NCI-H446 (cell line): Measurements from ENCODE around the gene CACNA2D3.
A peak's percentile ranks its signal among the peaks of the same experiment; 100 is the strongest.

ENCODE experiments used
- DNase-seq, 2 experiments: peaks; one replicate each; lab custom pipeline; 2025; lab: John Stamatoyannopoulos, UW

CACNA2D3 gene

DNA sequence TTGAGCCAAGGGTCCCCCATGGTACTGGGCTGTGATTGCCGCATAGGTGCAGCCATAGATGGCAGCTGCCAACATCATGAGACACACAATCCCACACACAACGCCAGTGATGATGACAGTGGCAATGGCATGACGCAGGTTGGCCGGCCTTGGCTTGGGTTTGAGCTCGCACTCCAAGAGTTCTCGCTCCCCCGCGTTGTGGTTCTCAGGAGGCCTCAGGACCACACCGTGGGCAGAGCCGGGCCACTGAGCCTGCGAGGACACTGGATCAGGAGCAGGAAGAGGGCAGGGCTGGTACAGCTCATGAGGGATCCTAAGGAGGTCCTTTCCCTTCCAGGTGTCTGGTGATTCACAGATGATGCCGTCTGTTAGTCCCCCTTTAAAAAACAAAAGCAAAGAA, 796.2 kb downstream of the CACNA2D3 start:
- DNase-seq = no peak

DNA sequence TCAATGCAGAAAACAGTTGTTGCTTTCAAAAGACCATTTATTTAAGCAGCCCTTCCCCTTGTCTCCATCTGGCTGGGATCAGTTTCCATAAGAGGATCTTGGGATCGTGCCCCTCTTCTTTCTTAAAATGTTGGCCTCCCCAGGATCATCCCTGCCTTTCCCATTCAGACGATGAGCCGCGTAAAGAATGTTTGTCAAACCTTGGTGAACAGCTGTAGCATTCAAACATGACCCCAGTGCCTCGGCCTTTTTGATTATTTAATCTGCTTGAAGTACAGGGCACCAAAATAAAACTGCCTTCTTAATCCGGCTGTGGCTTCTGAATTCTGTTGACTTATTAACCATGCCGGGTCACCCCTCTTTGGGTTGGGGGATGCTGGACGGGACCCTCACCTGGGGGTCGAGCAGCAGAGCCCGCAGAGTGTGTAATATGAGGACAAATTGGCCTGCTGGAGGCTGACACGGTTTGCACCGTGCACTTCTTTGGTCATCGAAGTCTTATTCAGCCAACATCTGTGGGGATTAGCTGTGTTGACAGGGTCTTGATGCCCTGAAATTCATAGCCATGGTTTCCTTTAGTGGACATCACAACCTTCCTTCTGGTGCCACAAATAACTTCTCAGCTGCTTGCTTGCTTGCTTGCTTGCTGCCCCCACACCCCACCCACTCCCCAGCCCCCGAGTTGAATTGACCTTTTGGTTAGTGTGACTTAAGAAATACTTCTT, 805.9 kb downstream of the CACNA2D3 start, which contains the start of gene LRTM1:
Gene LRTM1, minus strand, starts transcription at position 14 of the 725 bp plus-strand sequence. CDS start 148 bp downstream, outside the sequence.
- no peak for DNase-seq

DNA sequence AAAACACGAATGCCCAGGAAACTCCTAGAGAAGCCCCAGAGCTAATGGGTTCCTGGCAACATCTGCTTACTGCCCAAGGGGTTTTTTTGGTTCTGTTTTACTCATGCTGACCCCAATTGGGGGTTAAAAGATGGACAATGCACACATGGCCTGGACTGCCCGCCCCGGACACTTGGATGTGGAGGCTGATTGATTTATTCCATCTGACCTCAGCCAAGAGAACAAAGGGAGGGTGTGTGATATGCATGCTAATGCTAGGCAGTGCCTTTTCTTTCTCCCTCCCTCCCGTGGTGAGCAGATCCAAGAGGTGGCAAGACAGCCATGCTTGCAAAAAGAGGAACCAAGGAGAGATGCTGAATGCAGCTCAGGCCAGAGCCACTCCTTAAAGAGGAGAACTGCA, 808.8 kb downstream of the CACNA2D3 start:
- DNase-seq = no peak

DNA sequence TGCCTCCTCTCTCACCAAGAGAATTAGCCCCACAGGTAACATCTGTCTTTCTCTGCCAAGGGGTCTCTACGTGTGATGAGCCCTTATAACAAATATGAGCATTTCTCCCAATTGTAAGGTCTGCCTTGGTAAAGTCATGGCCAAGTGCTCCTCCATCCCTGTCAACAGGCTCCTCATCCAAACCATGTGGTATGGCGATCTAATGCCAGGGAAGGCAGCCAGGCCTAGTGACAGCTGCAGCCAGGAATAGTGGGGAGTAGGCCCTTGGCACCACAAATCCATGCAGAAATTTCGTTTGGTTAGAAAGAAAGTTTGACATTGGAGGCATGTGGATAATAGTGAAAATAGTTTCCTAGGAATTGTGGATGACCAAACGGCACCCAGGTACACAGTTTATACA, 810.3 kb downstream of the CACNA2D3 start:
- DNase-seq = peak in 1 of 2 experiments; percentile 0

GRCh38 chr3:54935869-54936268, 813.5 kb downstream of the CACNA2D3 start:
- DNase-seq = no peak

DNA sequence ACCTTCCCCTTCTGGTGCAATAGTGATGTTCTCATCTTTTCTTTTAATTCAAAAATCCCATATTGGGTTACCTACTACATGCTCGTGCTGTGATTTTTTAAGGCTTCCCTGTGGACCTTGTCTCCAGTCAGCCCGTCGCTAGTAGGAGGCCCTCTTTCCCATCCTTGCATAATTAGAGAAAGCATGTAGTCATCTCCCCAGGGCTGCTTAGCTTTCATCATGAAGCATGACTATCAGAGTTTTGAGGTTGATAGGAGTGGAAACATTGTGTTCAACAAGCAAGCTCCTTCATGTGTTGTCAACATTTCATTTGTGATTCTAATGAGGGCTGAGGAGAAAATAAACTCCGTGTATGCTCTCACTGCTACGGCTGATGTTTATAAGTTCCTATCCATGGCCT, 814.2 kb downstream of the CACNA2D3 start:
- no peak for DNase-seq

DNA sequence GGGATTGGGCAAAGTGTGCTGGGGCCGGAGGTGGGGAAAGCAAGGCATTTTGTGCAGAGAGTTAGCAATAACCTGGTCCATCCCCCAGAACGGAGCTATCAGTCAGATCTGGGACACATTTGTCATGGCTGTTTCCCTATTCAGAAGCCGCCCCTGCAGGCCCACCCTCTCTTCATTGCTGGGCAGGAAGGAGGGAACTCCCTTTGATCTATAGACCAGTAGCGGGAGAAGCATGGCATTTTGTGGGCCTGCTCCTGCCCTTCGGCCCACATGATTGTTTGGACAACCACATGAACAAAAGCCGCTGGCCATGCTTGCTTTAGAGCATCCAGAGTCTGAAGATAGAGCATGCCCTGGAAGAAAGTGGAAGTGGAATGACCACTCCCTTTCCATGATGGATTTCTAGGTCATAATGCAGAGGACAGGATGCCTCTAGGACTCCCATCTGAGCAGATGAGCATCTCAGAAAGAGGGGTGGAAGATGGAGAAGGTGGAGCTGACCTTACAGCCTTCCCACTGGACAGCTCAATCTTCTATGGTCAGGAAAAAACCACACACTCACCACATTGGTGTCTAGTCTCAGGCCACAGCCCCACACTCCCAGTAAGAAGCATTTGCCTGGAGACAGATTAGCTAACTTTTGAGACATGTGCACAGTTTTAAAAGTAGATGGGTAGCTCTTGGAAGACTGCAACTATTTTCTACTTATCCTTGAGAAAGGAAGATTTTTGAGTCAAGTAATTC, 817.4 kb downstream of the CACNA2D3 start:
- DNase-seq = no peak

GRCh38 chr3:54940971-54941370, 818.6 kb downstream of the CACNA2D3 start:
- no peak for DNase-seq

GRCh38 chr3:54941690-54942362, 819.5 kb downstream of the CACNA2D3 start:
- DNase-seq = no peak

GRCh38 chr3:54949491-54950044, 827.2 kb downstream of the CACNA2D3 start:
- no peak for DNase-seq

GRCh38 chr3:54950391-54951003, 828.1 kb downstream of the CACNA2D3 start:
- DNase-seq = no peak

GRCh38 chr3:54951405-54951804, 829.1 kb downstream of the CACNA2D3 start:
- peak; percentile 13 to 28 for DNase-seq

DNA sequence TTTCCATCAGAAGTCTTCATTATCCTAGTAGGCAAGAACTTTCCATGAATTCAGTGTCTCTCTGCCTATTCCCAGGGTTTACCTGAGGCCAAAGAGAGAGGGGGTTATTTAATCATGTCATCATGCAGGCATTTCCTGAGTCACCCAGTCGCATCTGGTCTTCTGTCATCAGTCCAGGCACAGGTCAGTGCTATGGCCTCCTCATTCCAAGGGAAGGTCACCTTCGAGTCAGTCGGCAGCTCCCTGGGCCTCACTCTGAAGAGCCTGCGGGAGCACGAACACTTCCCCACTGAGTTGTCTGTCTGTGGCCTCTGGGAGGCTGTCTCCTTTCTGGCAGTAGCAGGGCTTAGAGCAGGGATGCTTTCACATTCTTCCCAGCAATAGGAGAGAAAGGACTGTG, 831.7 kb downstream of the CACNA2D3 start:
- no peak for DNase-seq

GRCh38 chr3:54954521-54954920, 832.2 kb downstream of the CACNA2D3 start:
- DNase-seq = no peak

GRCh38 chr3:54955496-54955895, 833.1 kb downstream of the CACNA2D3 start:
- no peak for DNase-seq

DNA sequence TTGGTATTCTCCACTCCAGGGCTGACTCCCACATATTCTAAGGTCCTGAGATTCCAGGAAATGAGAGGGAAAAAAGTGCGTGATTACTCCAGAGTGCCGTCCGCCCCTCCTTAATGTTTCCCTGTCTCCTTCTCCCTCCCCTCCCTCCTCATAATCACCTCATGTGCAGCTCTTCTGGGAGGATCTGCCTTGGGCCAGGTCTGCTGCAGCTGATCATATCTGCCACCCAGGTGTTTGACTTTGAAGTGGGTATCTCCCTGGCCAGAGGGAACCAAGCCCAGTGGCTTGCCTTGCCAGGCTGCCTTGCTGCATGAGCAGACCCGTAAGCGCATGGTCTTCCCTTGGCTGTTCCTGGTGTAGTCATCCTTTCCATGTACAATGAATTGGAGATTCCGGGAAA, 833.6 kb downstream of the CACNA2D3 start:
- DNase-seq = no peak

- DNase-seq = no peak
Measured at GRCh38 chr3:54957711-54958110, 835.4 kb downstream of the CACNA2D3 start.

- no peak for DNase-seq
Measured at GRCh38 chr3:54960082-54960481, 837.7 kb downstream of the CACNA2D3 start.

DNA sequence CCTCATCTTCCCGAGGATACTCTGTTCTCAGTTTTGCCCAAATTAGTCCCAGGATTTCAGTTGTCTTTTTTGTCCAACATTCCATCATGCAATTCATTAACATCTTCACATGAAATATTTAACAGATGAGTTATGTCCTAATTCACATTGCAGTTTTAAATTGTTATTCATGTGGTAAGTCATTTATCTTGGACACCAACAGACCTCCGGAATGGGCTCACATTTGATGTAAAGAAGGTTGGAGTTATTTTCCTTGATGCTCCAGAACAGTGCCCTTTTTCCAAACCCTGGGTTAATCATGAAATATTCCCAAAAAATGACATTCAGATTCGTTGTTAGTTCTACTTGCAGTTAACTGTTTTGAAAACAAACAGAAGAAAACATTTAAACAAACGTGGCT, 838.3 kb downstream of the CACNA2D3 start:
- no peak for DNase-seq

DNA sequence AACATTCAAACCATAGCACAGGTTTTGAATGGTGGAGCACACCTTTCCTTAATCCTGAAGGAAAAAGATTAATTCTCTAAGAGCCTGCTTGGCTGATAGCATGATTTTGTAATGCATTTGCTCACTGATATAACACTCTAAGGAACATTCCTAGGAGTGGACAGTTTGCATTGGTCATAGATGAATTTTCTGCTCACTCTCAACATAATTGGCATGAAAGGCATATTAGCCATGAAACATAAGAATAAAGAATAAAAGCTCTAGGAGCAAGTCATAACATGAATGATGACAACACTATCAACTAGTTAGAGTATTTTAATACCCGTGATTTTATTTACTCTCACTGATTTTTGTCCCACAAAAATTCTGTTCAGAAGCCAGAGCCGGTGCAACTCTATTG, 839.8 kb downstream of the CACNA2D3 start:
- no peak for DNase-seq

- no peak for DNase-seq
Measured at GRCh38 chr3:54963641-54964040, 841.3 kb downstream of the CACNA2D3 start.

DNA sequence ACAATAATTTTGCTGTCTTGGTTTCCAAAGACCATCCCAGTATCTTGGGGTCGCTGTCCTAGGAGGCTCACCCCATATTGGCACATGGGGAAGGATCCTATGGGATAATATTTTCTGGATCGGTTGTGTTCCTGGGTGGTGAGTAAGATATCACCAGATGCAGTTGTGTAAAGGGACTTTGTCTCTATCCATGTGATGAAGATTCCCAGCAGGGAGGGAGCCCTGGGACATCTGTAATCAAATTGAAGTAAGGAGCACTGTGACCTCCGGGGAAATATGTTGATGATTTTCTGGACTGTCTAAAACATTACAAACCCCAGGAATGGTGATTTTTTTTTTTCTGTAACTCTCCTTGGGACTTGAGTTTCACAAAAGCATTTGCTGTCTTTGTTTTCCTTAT, 841.7 kb downstream of the CACNA2D3 start:
- DNase-seq = no peak
